GM15510 (cell line): ENCODE data around the gene IRS1.

ENCODE experiments used
- POLR2A ChIP-seq: IDR thresholded peaks from 3 replicates; pipeline ENCODE4 v1.6.1; 2011; ENCODE audit warnings: borderline replicate concordance; ENCODE audit not compliant: insufficient read length; ENCODE audit errors: extremely low read depth

The IRS1 gene

DNA sequence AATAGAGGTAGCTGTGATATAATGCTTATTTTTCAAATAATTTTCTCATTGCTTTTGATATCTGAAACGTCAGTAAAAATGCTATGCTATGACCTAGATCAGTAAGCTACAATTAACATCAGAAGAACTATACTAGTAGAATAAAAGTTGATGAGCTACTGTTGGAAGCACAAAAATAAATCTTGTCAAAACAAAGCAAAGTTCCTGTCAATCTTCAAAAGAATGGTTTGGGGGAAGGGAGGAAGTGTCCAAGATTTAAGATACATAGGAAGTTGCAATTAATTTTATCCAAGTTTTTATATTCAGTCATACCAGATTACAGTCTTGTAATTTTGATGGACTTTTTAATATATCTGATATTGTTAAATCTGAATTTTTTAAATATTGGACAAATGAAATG is 19.2 kb downstream of the IRS1 start:
- TF ChIP-seq POLR2A, result no peak

DNA sequence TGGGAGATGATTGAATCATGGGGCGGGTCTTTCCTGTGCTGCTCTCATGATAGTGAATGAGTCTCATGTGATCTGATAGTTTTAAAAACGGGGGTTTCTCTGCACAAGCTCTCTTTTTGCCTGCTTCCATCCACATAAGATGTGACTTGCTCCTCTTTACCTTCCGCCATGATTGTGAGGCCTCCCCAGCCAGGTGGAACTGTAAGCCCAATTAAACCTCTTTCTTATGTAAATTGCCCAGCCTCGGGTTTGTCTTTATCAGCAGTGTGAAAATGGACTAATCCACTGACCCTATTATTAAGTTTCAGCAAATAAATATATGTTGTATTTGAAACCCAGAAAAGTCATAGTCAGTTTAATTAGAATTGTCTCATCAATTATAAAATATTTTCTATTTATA is 22.0 kb downstream of the IRS1 start:
- no peak for TF ChIP-seq POLR2A

DNA sequence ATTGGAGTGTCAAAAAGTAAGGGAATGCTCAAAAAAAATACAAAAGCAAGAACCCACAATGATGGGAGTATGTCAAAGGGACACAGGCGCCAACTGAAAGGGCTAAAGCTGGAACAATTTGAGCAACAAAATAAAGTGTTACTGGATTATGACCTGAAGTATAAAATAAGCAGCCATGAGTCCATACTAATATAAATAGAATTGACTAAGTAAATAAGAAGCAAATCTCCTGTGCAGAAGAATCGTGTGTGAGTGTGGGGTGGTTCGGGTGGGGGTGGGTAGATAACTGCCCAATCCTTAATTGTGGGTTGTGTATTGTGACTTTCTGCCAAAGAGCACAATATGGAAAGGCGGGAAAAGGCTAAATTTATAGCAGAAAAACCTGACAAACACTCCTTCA is 23.5 kb downstream of the IRS1 start:
- TF ChIP-seq POLR2A, result no peak

DNA sequence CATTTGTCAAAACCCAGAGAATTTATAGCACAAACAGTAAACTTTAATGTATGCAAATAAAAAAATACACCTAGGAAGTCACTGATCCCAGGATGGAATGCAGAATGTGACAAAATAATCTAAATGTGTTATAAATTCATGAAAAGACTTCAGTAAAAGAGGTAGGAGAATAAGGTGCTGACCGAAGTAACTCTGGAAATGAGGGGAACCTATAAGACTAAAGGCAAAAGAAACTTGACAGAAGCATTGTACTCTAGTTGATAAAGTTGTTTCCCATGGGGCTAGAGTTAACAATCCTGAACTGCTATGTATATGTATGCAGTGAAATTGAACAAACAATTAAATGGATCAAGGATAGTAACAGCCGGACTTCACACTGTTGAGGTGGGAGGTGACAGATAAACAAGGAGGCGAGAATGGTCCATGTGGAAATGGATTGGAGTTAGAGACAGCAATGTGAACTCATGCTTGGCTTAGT is 24.5 kb downstream of the IRS1 start:
- no peak for TF ChIP-seq POLR2A

GRCh38 chr2:226773291-226773690 is 26.3 kb downstream of the IRS1 start:
- TF ChIP-seq POLR2A, result no peak

DNA sequence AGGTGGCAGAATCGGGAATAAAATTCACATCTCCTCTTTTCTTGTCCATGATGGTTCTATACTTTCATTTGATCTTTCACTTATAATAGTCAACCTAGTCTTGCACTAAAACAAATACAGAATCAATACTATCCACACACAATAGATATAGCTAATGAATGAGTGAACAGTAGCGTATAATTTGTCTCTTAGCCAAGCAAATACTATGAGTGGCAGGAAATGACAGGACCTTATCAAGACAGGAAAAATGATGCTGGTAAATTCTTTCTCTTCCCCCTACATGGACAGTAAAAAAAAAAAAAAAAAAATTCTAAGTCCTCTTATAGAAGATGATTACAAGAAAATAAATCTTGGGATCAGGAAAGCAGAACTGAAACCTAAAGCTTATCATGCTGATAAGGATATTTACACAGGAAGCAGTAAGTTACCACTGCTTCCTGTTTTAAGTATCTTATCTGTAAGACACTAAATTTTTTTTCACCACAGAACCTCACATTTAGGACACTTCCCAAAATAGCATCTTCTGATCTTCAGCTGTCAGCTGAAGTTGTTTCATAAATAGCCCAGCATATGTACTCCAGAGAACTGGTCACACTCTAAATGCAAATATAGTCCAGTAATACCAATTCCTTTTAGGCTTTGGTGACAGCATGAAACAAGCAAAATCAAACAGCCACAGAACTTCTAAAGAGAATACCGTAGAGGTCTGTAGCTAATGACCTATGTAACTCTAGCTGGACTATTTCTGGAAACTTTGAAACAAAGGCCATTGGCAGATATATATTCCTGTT is 27.0 kb downstream of the IRS1 start:
- TF ChIP-seq POLR2A, result no peak

DNA sequence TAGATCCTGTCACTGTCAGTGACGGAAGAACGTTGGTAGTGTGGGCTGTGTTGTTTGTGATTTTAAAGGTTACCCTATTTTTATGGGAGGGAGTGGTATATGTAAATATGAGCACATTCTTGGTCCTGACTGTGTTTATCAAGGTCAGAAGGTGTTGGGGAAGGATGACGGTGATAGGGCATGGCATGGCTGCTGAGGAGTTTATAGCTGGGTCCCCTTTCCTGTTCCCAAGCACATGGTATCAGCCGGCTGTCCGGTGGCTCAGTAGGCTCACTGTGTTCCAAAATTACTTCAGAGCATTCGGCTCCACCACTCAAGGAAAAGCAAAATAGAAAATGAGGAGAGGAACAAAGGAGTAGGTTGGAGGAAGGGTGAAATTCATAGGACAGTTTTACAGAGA is 28.6 kb downstream of the IRS1 start:
- no peak for TF ChIP-seq POLR2A

- TF ChIP-seq POLR2A, result no peak
Observed at GRCh38 chr2:226767056-226767813, 32.4 kb downstream of the IRS1 start.

DNA sequence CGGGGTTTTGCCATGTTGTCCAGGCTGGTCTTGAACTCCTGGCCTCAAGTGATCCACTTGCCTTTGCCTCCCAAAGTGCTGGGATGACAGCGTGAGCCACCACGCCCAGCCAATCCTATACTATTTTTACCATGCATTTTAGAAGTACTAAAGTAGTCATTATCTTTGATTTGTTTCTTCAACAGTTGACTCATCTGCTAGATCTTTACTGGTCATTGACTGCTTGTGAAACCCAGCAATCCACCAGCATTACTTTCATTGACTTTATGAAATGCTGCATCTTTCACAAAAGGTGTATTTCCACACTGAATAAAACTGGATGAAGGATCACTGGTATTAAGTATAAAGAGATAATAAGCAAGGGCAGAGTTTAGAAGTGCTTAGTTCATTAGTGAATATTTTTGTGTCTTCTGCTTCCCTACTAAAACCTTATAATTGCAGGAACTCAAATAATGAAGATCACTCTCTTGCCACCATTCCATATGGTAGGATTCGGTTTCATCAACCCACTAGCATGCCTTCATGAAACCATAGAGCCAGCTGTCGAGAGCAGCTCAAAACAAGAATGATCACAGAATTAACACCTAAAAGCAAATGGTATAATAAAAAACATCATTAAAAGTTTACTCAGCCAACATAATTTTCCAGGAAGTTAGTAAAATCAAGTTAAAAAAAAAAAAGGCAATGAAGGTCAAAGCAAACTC is 33.1 kb downstream of the IRS1 start:
- no peak for TF ChIP-seq POLR2A

DNA sequence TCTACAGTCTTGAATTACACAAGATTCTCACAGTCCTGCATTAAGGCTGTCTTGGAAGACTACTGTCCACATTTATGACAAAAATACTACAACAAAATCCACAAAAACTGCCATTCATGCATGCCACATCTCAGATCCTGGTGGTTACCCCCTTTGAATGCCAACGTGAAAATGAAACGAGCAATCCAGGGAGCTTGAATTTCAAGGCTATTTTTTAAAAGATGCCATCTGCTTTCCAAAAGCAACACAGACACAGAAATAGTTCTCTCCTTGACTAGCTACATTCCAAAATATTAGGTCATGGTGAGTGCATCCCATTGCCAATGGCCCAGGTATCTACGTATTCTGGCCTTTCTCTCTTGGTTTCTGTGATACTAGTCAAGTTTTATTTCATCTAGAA is 36.3 kb downstream of the IRS1 start:
- TF ChIP-seq POLR2A, result no peak

- TF ChIP-seq POLR2A, result no peak
Observed at GRCh38 chr2:226761195-226761583, 38.4 kb downstream of the IRS1 start.

- no peak for TF ChIP-seq POLR2A
Observed at GRCh38 chr2:226760412-226761194, 39.0 kb downstream of the IRS1 start.

- no peak for TF ChIP-seq POLR2A
Observed at GRCh38 chr2:226759768-226760167, 39.9 kb downstream of the IRS1 start.

GRCh38 chr2:226758921-226759640 is 40.5 kb downstream of the IRS1 start:
- TF ChIP-seq POLR2A, result no peak

GRCh38 chr2:226756131-226756530 is 43.5 kb downstream of the IRS1 start:
- no peak for TF ChIP-seq POLR2A

GRCh38 chr2:226755631-226756030 is 44.0 kb downstream of the IRS1 start:
- no peak for TF ChIP-seq POLR2A
